HFF-Myc (cell line): Measurements from ENCODE around the gene LHPP.

ENCODE experiments used
- DNase-seq: peaks from one replicate; pipeline ENCODE4 v3.0.0-alpha.2; 2011; ENCODE audit warnings: low read depth; ENCODE audit errors: extremely low read depth
- H3K4me3 ChIP-seq: replicated peaks from 2 replicates; pipeline ENCODE4 v1.5.1; 2011; ENCODE audit warnings: low read depth, mild to moderate bottlenecking, control low read depth, low read length
- TF ChIP-seq, protein P1 (sequence below): IDR thresholded peaks from 2 replicates; pipeline ENCODE4 v1.5.1; 2012; ENCODE audit warnings: mild to moderate bottlenecking, low read depth, low read length, control low read depth; ENCODE audit errors: missing control alignments

The LHPP gene

DNA sequence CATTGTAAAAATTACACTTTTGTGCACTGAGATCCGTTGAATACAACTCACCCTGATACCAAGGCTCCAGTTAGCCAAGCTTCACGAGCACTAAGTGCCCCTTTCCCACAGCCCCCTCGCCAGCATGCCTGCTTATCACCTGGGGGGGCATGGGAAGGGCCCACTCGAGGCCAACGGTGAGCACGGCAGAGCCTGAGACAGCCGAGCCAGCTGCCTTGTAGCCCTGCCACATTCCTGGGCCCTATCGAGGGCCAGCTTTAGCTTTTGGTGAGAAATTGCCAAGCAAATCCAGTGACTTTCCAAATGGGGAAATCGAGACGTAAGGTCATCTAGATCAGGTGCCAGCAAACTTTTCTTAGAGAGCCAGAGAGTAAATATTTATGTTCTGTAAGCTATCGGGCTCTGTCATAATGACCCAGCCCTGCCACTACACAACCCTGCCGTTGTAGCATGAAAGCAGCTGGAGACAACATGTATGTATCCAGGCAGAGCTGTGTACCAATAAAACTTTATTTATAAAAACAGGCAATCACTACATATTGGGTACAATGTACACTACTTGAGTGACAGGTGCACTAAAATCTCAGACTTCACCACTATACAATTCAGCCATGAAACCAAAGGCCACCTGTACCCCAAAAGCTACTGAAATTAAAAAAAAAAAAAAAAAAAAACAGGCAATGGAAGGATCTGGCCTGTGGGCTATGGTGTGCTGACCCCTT lies 198.9 kb downstream of the LHPP start:
- H3K4me3 ChIP-seq, result no peak overlapping the region
- TF ChIP-seq, protein P1, sequence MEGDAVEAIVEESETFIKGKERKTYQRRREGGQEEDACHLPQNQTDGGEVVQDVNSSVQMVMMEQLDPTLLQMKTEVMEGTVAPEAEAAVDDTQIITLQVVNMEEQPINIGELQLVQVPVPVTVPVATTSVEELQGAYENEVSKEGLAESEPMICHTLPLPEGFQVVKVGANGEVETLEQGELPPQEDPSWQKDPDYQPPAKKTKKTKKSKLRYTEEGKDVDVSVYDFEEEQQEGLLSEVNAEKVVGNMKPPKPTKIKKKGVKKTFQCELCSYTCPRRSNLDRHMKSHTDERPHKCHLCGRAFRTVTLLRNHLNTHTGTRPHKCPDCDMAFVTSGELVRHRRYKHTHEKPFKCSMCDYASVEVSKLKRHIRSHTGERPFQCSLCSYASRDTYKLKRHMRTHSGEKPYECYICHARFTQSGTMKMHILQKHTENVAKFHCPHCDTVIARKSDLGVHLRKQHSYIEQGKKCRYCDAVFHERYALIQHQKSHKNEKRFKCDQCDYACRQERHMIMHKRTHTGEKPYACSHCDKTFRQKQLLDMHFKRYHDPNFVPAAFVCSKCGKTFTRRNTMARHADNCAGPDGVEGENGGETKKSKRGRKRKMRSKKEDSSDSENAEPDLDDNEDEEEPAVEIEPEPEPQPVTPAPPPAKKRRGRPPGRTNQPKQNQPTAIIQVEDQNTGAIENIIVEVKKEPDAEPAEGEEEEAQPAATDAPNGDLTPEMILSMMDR, result no peak
- no peak for DNase-seq

DNA sequence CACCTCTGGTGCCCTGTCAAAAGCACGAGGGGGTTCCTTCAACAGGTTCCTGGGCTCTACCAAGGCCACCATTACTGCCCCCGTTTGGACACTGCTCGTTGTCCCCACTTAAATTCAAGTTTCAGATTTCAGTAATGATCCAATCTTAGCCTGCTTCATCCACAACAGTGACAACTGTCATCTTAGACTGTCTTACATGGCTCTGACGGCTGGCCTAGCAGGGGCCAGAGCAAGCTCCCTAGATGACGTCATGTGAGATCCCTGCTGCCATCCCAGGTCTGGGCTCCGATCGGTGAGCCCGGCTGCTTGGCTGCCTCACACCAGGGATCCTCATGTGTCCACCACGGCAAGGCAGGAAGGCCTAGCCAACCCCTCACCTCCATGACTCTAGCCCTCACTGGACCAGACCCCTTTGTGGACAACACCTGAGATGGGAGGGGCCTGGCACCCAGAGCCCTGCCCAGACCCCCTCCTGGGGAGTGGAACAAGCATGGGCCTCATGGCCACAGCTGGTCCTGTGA lies 200.1 kb downstream of the LHPP start:
- TF ChIP-seq, protein P1, result no peak
- H3K4me3 ChIP-seq, result no peak overlapping the region
- DNase-seq, result no peak

DNA sequence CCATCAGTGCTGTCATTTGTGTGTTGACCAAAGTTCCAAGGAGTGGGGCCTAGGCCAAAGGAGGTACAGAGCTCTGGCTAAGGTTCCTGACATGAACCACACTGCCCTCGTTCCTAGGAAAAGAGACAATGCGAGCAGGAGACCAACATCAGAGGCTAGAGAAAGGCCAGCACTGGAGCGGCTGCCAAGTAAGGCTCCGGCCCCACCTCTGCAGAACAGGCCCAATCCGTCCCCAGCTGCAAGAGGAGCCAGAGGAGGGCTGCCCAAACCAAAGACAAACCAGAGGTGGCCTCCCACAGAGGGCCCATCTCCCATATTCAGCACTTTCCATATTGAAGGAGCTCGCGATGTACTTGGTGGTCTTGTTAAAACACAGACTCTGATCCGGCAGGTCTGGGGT lies 201.6 kb downstream of the LHPP start:
- TF ChIP-seq, protein P1, result no peak
- DNase-seq, result no peak
- H3K4me3 ChIP-seq, result no peak overlapping the region
